DND-41 (cell line): Measurements from ENCODE around the gene OR8G5.

Source experiments
- ATAC-seq: fragments of 200-7000 bp; cut with Tn5 transposase; 3 replicates; pipeline ENCODE4 v1.9.1; 2021; ENCODE audit warnings: low read depth; ENCODE audit not compliant: insufficient read depth
- DNase-seq: peaks from one replicate; pipeline ENCODE4 v3.0.0-alpha.2; 2020
- H2AFZ ChIP-seq: 2 replicates; pipeline ENCODE4 v1.6.0; 2012; ENCODE audit warnings: low read depth, low read length
- H3K27ac ChIP-seq: 2 replicates; pipeline ENCODE4 v1.5.1; 2012; ENCODE audit warnings: low read length, inconsistent platforms
- H3K27me3 ChIP-seq: fragments of 200-600 bp; sonication (generic); 2 replicates; pipeline ENCODE4 v1.6.0; 2012; ENCODE audit warnings: low read length, mild to moderate bottlenecking, inconsistent platforms; ENCODE audit not compliant: insufficient read depth, poor library complexity
- H3K36me3 ChIP-seq: 2 replicates; pipeline ENCODE4 v1.5.1; 2012; ENCODE audit warnings: low read length, inconsistent platforms; ENCODE audit not compliant: insufficient read depth
- H3K4me1 ChIP-seq: 2 replicates; pipeline ENCODE4 v1.5.1; 2012; ENCODE audit warnings: mild to moderate bottlenecking, low read length; ENCODE audit not compliant: insufficient read depth
- H3K4me2 ChIP-seq: 2 replicates; pipeline ENCODE4 v1.6.0; 2012; ENCODE audit warnings: mild to moderate bottlenecking, moderate library complexity, low read length, inconsistent platforms; ENCODE audit not compliant: insufficient read depth
- H3K4me3 ChIP-seq, 2 experiments: fragments of 200-600 bp in 1 of 2; shearing (Covaris generic) in 1 of 2; 2 replicates each; pipeline ENCODE4 v1.5.1; 2012 to 2016; ENCODE audit warnings: inconsistent platforms in 2 of 2, low read length in 2 of 2, mild to moderate bottlenecking in 2 of 2, low read depth in 1 of 2, moderate library complexity in 1 of 2
- H3K79me2 ChIP-seq: 2 replicates; pipeline ENCODE4 v1.6.0; 2012; ENCODE audit warnings: low read length, inconsistent platforms; ENCODE audit not compliant: insufficient read depth
- H3K9ac ChIP-seq: 2 replicates; pipeline ENCODE4 v1.6.0; 2012; ENCODE audit warnings: low read depth, mild to moderate bottlenecking, inconsistent platforms, low read length, moderate library complexity
- H3K9me3 ChIP-seq: 2 replicates; pipeline ENCODE4 v1.5.1; 2012; ENCODE audit warnings: low read length, moderate library complexity, mild to moderate bottlenecking, inconsistent platforms; ENCODE audit not compliant: insufficient read depth, severe bottlenecking
- H4K20me1 ChIP-seq: 2 replicates; pipeline ENCODE4 v1.6.0; 2012; ENCODE audit warnings: low read length; ENCODE audit not compliant: insufficient read depth
- EZH2 ChIP-seq: IDR thresholded peaks from 3 replicates; pipeline ENCODE4 v1.6.1; 2012; ENCODE audit warnings: borderline replicate concordance, low read depth, mild to moderate bottlenecking, moderate library complexity, low read length, inconsistent platforms; ENCODE audit not compliant: severe bottlenecking
- TF ChIP-seq, protein P1 (sequence below): IDR thresholded peaks from 2 replicates; pipeline ENCODE4 v1.5.1; 2012; ENCODE audit warnings: borderline replicate concordance, low read length, moderate library complexity, mild to moderate bottlenecking; ENCODE audit not compliant: poor library complexity, severe bottlenecking; ENCODE audit errors: extremely low read depth

Gene OR8G5

GRCh38 chr11:124274000-124274399 lies 17.8 kb downstream of the OR8G5 start:
- Histone ChIP-seq H3K4me1 (no peaks in the 10 kb centered on the region), H3K9me3 (no peaks in the 10 kb centered on the region), H3K27me3 (no peaks in the 10 kb centered on the region), H3K9ac (no peak overlapping the region), H3K4me2 (no peak overlapping the region), H3K36me3 (no peaks in the 10 kb centered on the region), H4K20me1 (no peaks in the 10 kb centered on the region), H3K4me3 (no peak overlapping the region), H3K79me2 (no peaks in the 10 kb centered on the region), H3K27ac (no peak overlapping the region), H2AFZ (no peak overlapping the region)
- ATAC-seq (no peak), DNase-seq (no peak)
- TF ChIP-seq EZH2, result no peak
- TF ChIP-seq, protein P1, sequence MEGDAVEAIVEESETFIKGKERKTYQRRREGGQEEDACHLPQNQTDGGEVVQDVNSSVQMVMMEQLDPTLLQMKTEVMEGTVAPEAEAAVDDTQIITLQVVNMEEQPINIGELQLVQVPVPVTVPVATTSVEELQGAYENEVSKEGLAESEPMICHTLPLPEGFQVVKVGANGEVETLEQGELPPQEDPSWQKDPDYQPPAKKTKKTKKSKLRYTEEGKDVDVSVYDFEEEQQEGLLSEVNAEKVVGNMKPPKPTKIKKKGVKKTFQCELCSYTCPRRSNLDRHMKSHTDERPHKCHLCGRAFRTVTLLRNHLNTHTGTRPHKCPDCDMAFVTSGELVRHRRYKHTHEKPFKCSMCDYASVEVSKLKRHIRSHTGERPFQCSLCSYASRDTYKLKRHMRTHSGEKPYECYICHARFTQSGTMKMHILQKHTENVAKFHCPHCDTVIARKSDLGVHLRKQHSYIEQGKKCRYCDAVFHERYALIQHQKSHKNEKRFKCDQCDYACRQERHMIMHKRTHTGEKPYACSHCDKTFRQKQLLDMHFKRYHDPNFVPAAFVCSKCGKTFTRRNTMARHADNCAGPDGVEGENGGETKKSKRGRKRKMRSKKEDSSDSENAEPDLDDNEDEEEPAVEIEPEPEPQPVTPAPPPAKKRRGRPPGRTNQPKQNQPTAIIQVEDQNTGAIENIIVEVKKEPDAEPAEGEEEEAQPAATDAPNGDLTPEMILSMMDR, result no peak

- TF ChIP-seq, protein P1, result no peak
- TF ChIP-seq EZH2, result no peak
- Histone ChIP-seq H3K36me3 (no peaks in the 10 kb centered on the region), H3K4me1 (no peaks in the 10 kb centered on the region), H3K9me3 (no peaks in the 10 kb centered on the region), H3K27me3 (no peaks in the 10 kb centered on the region), H3K4me3 (no peak overlapping the region), H3K4me2 (no peak overlapping the region), H3K79me2 (no peaks in the 10 kb centered on the region), H3K9ac (no peak overlapping the region), H4K20me1 (no peaks in the 10 kb centered on the region), H2AFZ (no peak overlapping the region), H3K27ac (no peak overlapping the region)
- ATAC-seq (no peak), DNase-seq (no peak)
Observed at GRCh38 chr11:124276081-124276480, 19.9 kb downstream of the OR8G5 start.

GRCh38 chr11:124277207-124277606 lies 21.0 kb downstream of the OR8G5 start:
- no peak for ATAC-seq
- Histone ChIP-seq H2AFZ (no peak overlapping the region), H3K4me2 (no peak overlapping the region), H3K9ac (no peak overlapping the region), H3K4me3 (no peak overlapping the region), H3K36me3 (no peaks in the 10 kb centered on the region), H3K27ac (no peak overlapping the region), H3K4me1 (no peaks in the 10 kb centered on the region), H3K27me3 (no peaks in the 10 kb centered on the region), H3K79me2 (no peaks in the 10 kb centered on the region), H4K20me1 (no peaks in the 10 kb centered on the region), H3K9me3 (no peaks in the 10 kb centered on the region)
- no peak for TF ChIP-seq EZH2
- TF ChIP-seq, protein P1, result no peak
- no peak for DNase-seq

DNA sequence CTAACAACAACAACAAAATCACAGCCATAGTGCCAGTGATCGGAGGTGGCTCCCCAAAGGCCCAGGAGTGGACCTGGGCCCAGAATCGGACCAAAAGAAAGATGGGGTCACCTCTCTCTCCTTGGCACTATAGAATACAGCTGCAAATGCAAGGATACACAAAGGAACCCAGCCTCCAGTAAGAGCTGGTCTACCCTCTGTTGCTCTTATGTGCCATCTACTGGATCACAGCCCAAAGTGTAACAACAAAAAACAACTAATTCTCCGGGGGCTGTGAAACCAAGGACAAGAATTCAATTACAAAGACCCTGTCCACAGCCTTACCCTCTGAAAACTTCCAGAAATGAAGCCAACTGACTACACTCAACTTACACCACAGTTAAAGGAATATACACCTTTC lies 21.6 kb downstream of the OR8G5 start:
- ATAC-seq, result no peak
- H3K79me2 ChIP-seq, result no peaks in the 10 kb centered on the region

More for the DNA sequence above, 21.6 kb downstream of the OR8G5 start:
- Histone ChIP-seq H3K9ac (no peak overlapping the region), H3K4me3 (no peak overlapping the region), H3K4me2 (no peak overlapping the region), H3K36me3 (no peaks in the 10 kb centered on the region), H3K27me3 (no peaks in the 10 kb centered on the region), H3K27ac (no peak overlapping the region), H2AFZ (no peak overlapping the region), H4K20me1 (no peaks in the 10 kb centered on the region), H3K9me3 (no peaks in the 10 kb centered on the region), H3K4me1 (no peaks in the 10 kb centered on the region)
- no peak for TF ChIP-seq EZH2
- TF ChIP-seq, protein P1, result no peak
- DNase-seq, result no peak
